ES-I3 (cell line): ENCODE results near the gene NEDD8.

Experiments
- H3K36me3 ChIP-seq: 2 replicates; pipeline ENCODE4 v1.6.1; 2013; ENCODE audit warnings: mild to moderate bottlenecking, low read length, control low read depth, moderate library complexity; ENCODE audit not compliant: insufficient read depth
- H3K4me1 ChIP-seq: 2 replicates; pipeline ENCODE4 v1.6.1; 2013; ENCODE audit warnings: mild to moderate bottlenecking, control low read depth, low read length; ENCODE audit not compliant: insufficient read depth
- H3K9ac ChIP-seq: 2 replicates; pipeline ENCODE4 v1.6.1; 2013; ENCODE audit warnings: low read depth, mild to moderate bottlenecking, low read length, moderate library complexity
- H3K9me3 ChIP-seq: 2 replicates; pipeline ENCODE4 v1.6.1; 2013; ENCODE audit warnings: mild to moderate bottlenecking, low read length, moderate library complexity; ENCODE audit not compliant: control insufficient read depth, insufficient read depth

The NEDD8 gene

GRCh38 chr14:24195186-24196070 is 36.7 kb downstream of the NEDD8 start, which contains the start of gene TM9SF1:
Gene TM9SF1 (minus strand): TSS chr14:24195441. CDS start chr14:24195019, 422 bp downstream.
- Histone ChIP-seq H3K36me3 (peaks cover 8% of the 10 kb centered on the region; the same call in 1 of the 2 replicates), H3K9me3 (no peaks in the 10 kb centered on the region), H3K4me1 (no peaks in the 10 kb centered on the region), H3K9ac (peak within 1 kb of the TSS; percentile 92)

GRCh38 chr14:24194873-24195185 is 37.3 kb downstream of the NEDD8 start:
- Histone ChIP-seq H3K9ac (peak overlapping the region; percentile 92), H3K36me3 (peaks cover 6% of the 10 kb centered on the region; the same call in 1 of the 2 replicates), H3K4me1 (no peaks in the 10 kb centered on the region), H3K9me3 (no peaks in the 10 kb centered on the region)

- H3K9me3 ChIP-seq = no peaks in the 10 kb centered on the region
- peaks cover 4% of the 10 kb centered on the region; the same call in 1 of the 2 replicates for H3K36me3 ChIP-seq
- H3K9ac ChIP-seq = no peak overlapping the region; the same call in 1 of the 2 replicates
- H3K4me1 ChIP-seq = no peaks in the 10 kb centered on the region
These were observed 37.8 kb downstream of the NEDD8 start for GRCh38 chr14:24194186-24194872.

GRCh38 chr14:24192933-24193332 is 39.2 kb downstream of the NEDD8 start:
- H3K36me3 ChIP-seq = peaks cover 4% of the 10 kb centered on the region; the same call in 1 of the 2 replicates
- H3K9me3 ChIP-seq = no peaks in the 10 kb centered on the region
- H3K9ac ChIP-seq = no peak overlapping the region
- H3K4me1 ChIP-seq = no peaks in the 10 kb centered on the region

GRCh38 chr14:24190416-24190815 is 41.8 kb downstream of the NEDD8 start:
- Histone ChIP-seq H3K9ac (no peak overlapping the region), H3K9me3 (no peaks in the 10 kb centered on the region), H3K36me3 (peaks cover 6% of the 10 kb centered on the region), H3K4me1 (no peaks in the 10 kb centered on the region)

- Histone ChIP-seq H3K36me3 (peaks cover 9% of the 10 kb centered on the region), H3K9ac (no peak overlapping the region), H3K9me3 (no peaks in the 10 kb centered on the region), H3K4me1 (no peaks in the 10 kb centered on the region)
These were observed 42.7 kb downstream of the NEDD8 start for GRCh38 chr14:24189460-24189859.

- Histone ChIP-seq H3K9ac (no peak overlapping the region), H3K36me3 (peaks cover 11% of the 10 kb centered on the region), H3K9me3 (no peaks in the 10 kb centered on the region), H3K4me1 (no peaks in the 10 kb centered on the region)
These were observed 43.1 kb downstream of the NEDD8 start for GRCh38 chr14:24189059-24189375.

GRCh38 chr14:24188251-24189058 is 43.7 kb downstream of the NEDD8 start, which contains the start of gene IPO4:
Gene IPO4 (minus strand): TSS chr14:24188816. CDS start chr14:24188787, 29 bp downstream.
- H3K9ac ChIP-seq = peak within 1 kb of the TSS; percentile 68
- H3K36me3 ChIP-seq = peaks cover 11% of the 10 kb centered on the region
- no peaks in the 10 kb centered on the region for H3K9me3 ChIP-seq
- H3K4me1 ChIP-seq = no peaks in the 10 kb centered on the region

GRCh38 chr14:24187539-24187915 is 44.6 kb downstream of the NEDD8 start:
- Histone ChIP-seq H3K36me3 (peaks cover 11% of the 10 kb centered on the region), H3K9me3 (no peaks in the 10 kb centered on the region), H3K9ac (no peak overlapping the region)

GRCh38 chr14:24186831-24187538 is 45.2 kb downstream of the NEDD8 start:
- Histone ChIP-seq H3K4me1 (no peaks in the 10 kb centered on the region), H3K9ac (no peak overlapping the region), H3K36me3 (peaks cover 9% of the 10 kb centered on the region), H3K9me3 (no peaks in the 10 kb centered on the region)

More at GRCh38 chr14:24187539-24187915, 44.6 kb downstream of the NEDD8 start:
- H3K4me1 ChIP-seq = no peaks in the 10 kb centered on the region

GRCh38 chr14:24185741-24186140 is 46.4 kb downstream of the NEDD8 start:
- no peak overlapping the region for H3K9ac ChIP-seq

GRCh38 chr14:24185026-24185425 is 47.1 kb downstream of the NEDD8 start:
- H3K36me3 ChIP-seq = peaks cover 14% of the 10 kb centered on the region
- no peaks in the 10 kb centered on the region for H3K4me1 ChIP-seq
- no peak overlapping the region for H3K9ac ChIP-seq
- no peaks in the 10 kb centered on the region for H3K9me3 ChIP-seq

More at GRCh38 chr14:24185741-24186140, 46.4 kb downstream of the NEDD8 start:
- Histone ChIP-seq H3K9me3 (no peaks in the 10 kb centered on the region), H3K36me3 (peaks cover 8% of the 10 kb centered on the region), H3K4me1 (no peaks in the 10 kb centered on the region)

- peaks cover 14% of the 10 kb centered on the region for H3K36me3 ChIP-seq
- no peaks in the 10 kb centered on the region for H3K4me1 ChIP-seq
- H3K9me3 ChIP-seq = no peaks in the 10 kb centered on the region
- no peak overlapping the region for H3K9ac ChIP-seq
These were observed 47.8 kb downstream of the NEDD8 start for GRCh38 chr14:24184104-24184970.
